Dendritic cell treated with granulocyte-macrophage colony-stimulating factor and Interleukin-4, amounts not matched to agents 40 ng/mL and 50 ng/mL, for 4 days (primary cell): ENCODE results near the gene PARD3.
"Not testable (repeated sequence)": the region's sequence is repeated elsewhere in the genome, so short reads cannot be mapped to it uniquely, and the experiment has no call there.

Source experiments
- H3K27ac Mint-ChIP-seq: one replicate; pipeline ENCODE4 v1.8.0; 2022; ENCODE audit warnings: mild to moderate bottlenecking, mixed read lengths
- H3K27me3 Mint-ChIP-seq: one replicate; pipeline ENCODE4 v1.8.0; 2022; ENCODE audit warnings: mild to moderate bottlenecking, mixed read lengths
- H3K36me3 Mint-ChIP-seq: one replicate; pipeline ENCODE4 v1.8.0; 2022; ENCODE audit warnings: low read depth, mixed read lengths
- H3K4me1 Mint-ChIP-seq: one replicate; pipeline ENCODE4 v1.8.0; 2022; ENCODE audit warnings: low read depth, mixed read lengths
- H3K4me3 Mint-ChIP-seq: one replicate; pipeline ENCODE4 v1.8.0; 2022; ENCODE audit warnings: mild to moderate bottlenecking, moderate library complexity, mixed read lengths
- H3K9me3 Mint-ChIP-seq: one replicate; pipeline ENCODE4 v1.8.0; 2022; ENCODE audit warnings: mixed read lengths
- intact Hi-C: fragments of 100-400 bp; cut with micrococcal nuclease; formaldehyde crosslinking; loops from one replicate; pipeline ENCODE4 v1.15.0; 2022

PARD3 gene

GRCh38 chr10:34268410-34268809 lies 546.7 kb downstream of the PARD3 start:
- H3K36me3 Mint-ChIP-seq, H3K9me3 Mint-ChIP-seq, H3K27ac Mint-ChIP-seq, H3K4me3 Mint-ChIP-seq, H3K27me3 Mint-ChIP-seq, H3K4me1 Mint-ChIP-seq, intact Hi-C loops: not testable (repeated sequence)

- no peaks in the 10 kb centered on the region for H3K9me3 Mint-ChIP-seq
- no peak overlapping the region for H3K27ac Mint-ChIP-seq
- H3K36me3 Mint-ChIP-seq: no peaks in the 10 kb centered on the region
- intact Hi-C loops: no loop called here
- no peak overlapping the region for H3K4me3 Mint-ChIP-seq
- H3K4me1 Mint-ChIP-seq: no peaks in the 10 kb centered on the region
- H3K27me3 Mint-ChIP-seq: no peaks in the 10 kb centered on the region
Observed at GRCh38 chr10:34262985-34263384, 552.1 kb downstream of the PARD3 start.

- H3K4me1 Mint-ChIP-seq: no peaks in the 10 kb centered on the region
- intact Hi-C loops: no loop called here
- no peak overlapping the region for H3K4me3 Mint-ChIP-seq
- H3K27me3 Mint-ChIP-seq: no peaks in the 10 kb centered on the region
- no peaks in the 10 kb centered on the region for H3K36me3 Mint-ChIP-seq
- no peaks in the 10 kb centered on the region for H3K9me3 Mint-ChIP-seq
- H3K27ac Mint-ChIP-seq: no peak overlapping the region
Observed at GRCh38 chr10:34260904-34261303, 554.2 kb downstream of the PARD3 start.

GRCh38 chr10:34256216-34256615 lies 558.9 kb downstream of the PARD3 start:
- Mint-ChIP-seq H3K9me3 (no peaks in the 10 kb centered on the region), H3K27me3 (no peaks in the 10 kb centered on the region), H3K36me3 (no peaks in the 10 kb centered on the region), H3K27ac (no peak overlapping the region), H3K4me1 (no peaks in the 10 kb centered on the region), H3K4me3 (no peak overlapping the region)
- intact Hi-C loops: no loop called here

- Mint-ChIP-seq H3K27me3 (no peaks in the 10 kb centered on the region), H3K36me3 (no peaks in the 10 kb centered on the region), H3K9me3 (no peaks in the 10 kb centered on the region), H3K4me3 (no peak overlapping the region), H3K27ac (no peak overlapping the region), H3K4me1 (no peaks in the 10 kb centered on the region)
- intact Hi-C loops: no loop called here
Observed at GRCh38 chr10:34255035-34255434, 560.1 kb downstream of the PARD3 start.

- intact Hi-C loops: no loop called here
- Mint-ChIP-seq H3K4me1 (no peaks in the 10 kb centered on the region), H3K4me3 (no peak overlapping the region), H3K27ac (no peak overlapping the region), H3K9me3 (no peaks in the 10 kb centered on the region), H3K36me3 (no peaks in the 10 kb centered on the region), H3K27me3 (no peaks in the 10 kb centered on the region)
Observed at GRCh38 chr10:34254596-34254995, 560.5 kb downstream of the PARD3 start.

GRCh38 chr10:34252111-34252510 lies 563.0 kb downstream of the PARD3 start:
- Mint-ChIP-seq H3K27ac (no peak overlapping the region), H3K36me3 (no peaks in the 10 kb centered on the region), H3K27me3 (no peaks in the 10 kb centered on the region), H3K4me1 (no peaks in the 10 kb centered on the region), H3K4me3 (no peak overlapping the region), H3K9me3 (no peaks in the 10 kb centered on the region)
- intact Hi-C loops: no loop called here

- Mint-ChIP-seq H3K9me3 (no peaks in the 10 kb centered on the region), H3K4me1 (no peaks in the 10 kb centered on the region), H3K27me3 (no peaks in the 10 kb centered on the region), H3K27ac (no peak overlapping the region), H3K36me3 (no peaks in the 10 kb centered on the region), H3K4me3 (no peak overlapping the region)
- intact Hi-C loops: no loop called here
Observed at GRCh38 chr10:34251177-34251576, 563.9 kb downstream of the PARD3 start.

GRCh38 chr10:34250722-34251121 lies 564.4 kb downstream of the PARD3 start:
- no peak overlapping the region for H3K27ac Mint-ChIP-seq
- no peaks in the 10 kb centered on the region for H3K36me3 Mint-ChIP-seq
- no peaks in the 10 kb centered on the region for H3K9me3 Mint-ChIP-seq
- no peaks in the 10 kb centered on the region for H3K27me3 Mint-ChIP-seq
- H3K4me1 Mint-ChIP-seq: no peaks in the 10 kb centered on the region
- H3K4me3 Mint-ChIP-seq: no peak overlapping the region
- intact Hi-C loops: no loop called here

- H3K36me3 Mint-ChIP-seq: no peaks in the 10 kb centered on the region
Observed at GRCh38 chr10:34249634-34250033, 565.5 kb downstream of the PARD3 start.

GRCh38 chr10:34247560-34247959 lies 567.5 kb downstream of the PARD3 start:
- H3K27me3 Mint-ChIP-seq: no peaks in the 10 kb centered on the region
- no peak overlapping the region for H3K4me3 Mint-ChIP-seq
- no peak overlapping the region for H3K27ac Mint-ChIP-seq
- H3K36me3 Mint-ChIP-seq: no peaks in the 10 kb centered on the region
- H3K4me1 Mint-ChIP-seq: no peaks in the 10 kb centered on the region
- no peaks in the 10 kb centered on the region for H3K9me3 Mint-ChIP-seq
- intact Hi-C loops: no loop called here

More at GRCh38 chr10:34249634-34250033, 565.5 kb downstream of the PARD3 start:
- Mint-ChIP-seq H3K4me1 (no peaks in the 10 kb centered on the region), H3K27ac (no peak overlapping the region), H3K4me3 (no peak overlapping the region), H3K9me3 (no peaks in the 10 kb centered on the region), H3K27me3 (no peaks in the 10 kb centered on the region)
- intact Hi-C loops: no loop called here

- Mint-ChIP-seq H3K27ac (no peak overlapping the region), H3K27me3 (no peaks in the 10 kb centered on the region), H3K4me3 (no peak overlapping the region), H3K4me1 (peaks cover 12% of the 10 kb centered on the region), H3K9me3 (no peaks in the 10 kb centered on the region), H3K36me3 (no peaks in the 10 kb centered on the region)
- intact Hi-C loops: no loop called here
Observed at GRCh38 chr10:34244756-34245484, 570.2 kb downstream of the PARD3 start.

GRCh38 chr10:34241226-34242000 lies 573.7 kb downstream of the PARD3 start:
- Mint-ChIP-seq H3K4me3 (no peak overlapping the region), H3K36me3 (no peaks in the 10 kb centered on the region), H3K27me3 (no peaks in the 10 kb centered on the region), H3K27ac (no peak overlapping the region), H3K9me3 (no peaks in the 10 kb centered on the region), H3K4me1 (peaks cover 12% of the 10 kb centered on the region)
- intact Hi-C loops: no loop called here

- Mint-ChIP-seq H3K4me3 (no peak overlapping the region), H3K9me3 (no peaks in the 10 kb centered on the region), H3K36me3 (no peaks in the 10 kb centered on the region), H3K27me3 (no peaks in the 10 kb centered on the region), H3K4me1 (peaks cover 12% of the 10 kb centered on the region), H3K27ac (no peak overlapping the region)
- intact Hi-C loops: no loop called here
Observed at GRCh38 chr10:34240039-34240438, 575.1 kb downstream of the PARD3 start.
